ENCODE results near the gene IL12RB2. TPM values are rescaled to one million over a fixed set of nuclear protein-coding genes. Genes with fewer than 3 reads are reported as not detected.
"Not testable (repeated sequence)": the region's sequence is repeated elsewhere in the genome, so short reads cannot be mapped to it uniquely, and the experiment has no call there.

Gene IL12RB2
- total and polyA plus RNA-seq, 7 experiments from 2014 or later = 0.38 to 78.1 (median 0.88) TPM

DNA sequence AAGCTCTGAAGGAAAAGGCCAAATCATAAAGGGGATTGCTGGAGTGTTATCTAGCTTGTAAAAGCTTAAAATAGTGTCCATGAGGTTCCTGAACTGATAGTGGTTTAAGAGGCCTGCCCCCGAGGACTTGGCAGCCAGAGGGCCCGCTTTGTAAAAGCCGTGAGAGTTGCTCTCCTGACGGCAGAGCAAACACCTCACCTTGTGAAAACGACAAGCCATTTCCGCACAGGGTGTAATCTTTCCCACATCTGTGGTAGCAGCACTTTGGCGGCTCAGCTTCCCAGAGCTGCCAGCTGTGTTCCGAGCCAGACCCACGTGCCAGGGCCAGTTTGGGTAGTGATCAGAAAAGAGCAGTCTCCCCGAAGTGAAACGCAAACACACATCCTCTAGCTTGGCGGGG, 85.6 kb downstream of the IL12RB2 start:
- peaks cover 0 to 9% (median 0%) of the 10 kb centered on the region in 7 donors for H3K4me1 Mint-ChIP-seq
- DNase-seq = peak in 1 of 9 donors; percentile 4
- no peaks in the 10 kb centered on the region for H3K27me3 Mint-ChIP-seq
- POLR2A ChIA-PET = no interaction called here
- Histone ChIP-seq H3K27ac (ENCODE audit: low read depth, low read length) (no peak overlapping the region), H3K36me3 (ENCODE audit: control insufficient read depth in 2 of 3, insufficient read depth in 3 of 3, low read length in 3 of 3) (no peaks in the 10 kb centered on the region), H3K9me3 (ENCODE audit: control insufficient read depth in 2 of 3, low read length in 3 of 3) (no peaks in the 10 kb centered on the region), H3K27me3 (ENCODE audit: control insufficient read depth in 2 of 2, insufficient read depth in 2 of 2, low read length in 2 of 2) (no peaks in the 10 kb centered on the region), H3K4me1 (ENCODE audit: control insufficient read depth in 2 of 2, insufficient read depth in 2 of 2, low read length in 2 of 2) (no peaks in the 10 kb centered on the region), H3K4me3 (ENCODE audit: low read length) (no peak overlapping the region)
- no peaks in the 10 kb centered on the region for H3K9me3 Mint-ChIP-seq
- intact Hi-C loops (cut with micrococcal nuclease) = no loop called here
- peak; percentile 14 for ATAC-seq
- H3K36me3 Mint-ChIP-seq = peaks cover 0 to 54% (median 28%) of the 10 kb centered on the region in 5 donors
- peak overlapping the region in 1 of 10 donors; percentile 15 for H3K4me3 Mint-ChIP-seq
- H3K27ac Mint-ChIP-seq = peak overlapping the region in 2 of 9 donors; percentile 9 to 72
- CTCF ChIA-PET = no interaction called here

DNA sequence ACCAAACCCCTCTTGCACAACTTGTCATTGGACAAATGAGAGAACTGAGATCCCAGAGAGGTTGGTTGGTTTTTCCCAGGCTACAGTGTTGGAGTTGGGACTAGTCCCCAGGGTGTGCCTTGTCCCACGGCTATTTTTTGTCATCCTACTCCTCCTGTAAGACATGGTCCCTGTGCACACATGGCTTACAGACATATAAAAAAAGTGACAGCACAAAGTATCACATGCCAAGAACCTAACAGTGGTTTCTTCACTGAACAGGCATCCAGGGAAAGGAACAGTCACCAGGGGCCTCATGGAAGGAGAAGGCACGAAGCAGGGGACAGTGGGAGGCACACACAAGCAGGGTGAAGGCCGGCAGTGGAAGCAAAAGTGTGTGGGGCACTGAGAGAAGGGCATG, 86.1 kb downstream of the IL12RB2 start:
- CTCF ChIA-PET = no interaction called here
- ATAC-seq = no peak
- H3K9me3 ChIP-seq (ENCODE audit: control insufficient read depth in 2 of 3, low read length in 3 of 3) = no peaks in the 10 kb centered on the region
- no peak for DNase-seq
- POLR2A ChIA-PET = no interaction called here
- peak overlapping the region in 1 of 9 donors; percentile 20 for H3K27ac Mint-ChIP-seq
- H3K4me1 ChIP-seq (ENCODE audit: control insufficient read depth in 2 of 2, insufficient read depth in 2 of 2, low read length in 2 of 2) = no peaks in the 10 kb centered on the region
- no peak overlapping the region for H3K27ac ChIP-seq (ENCODE audit: low read depth, low read length)
- H3K36me3 Mint-ChIP-seq = peaks cover 0 to 56% (median 28%) of the 10 kb centered on the region in 5 donors
- no peak overlapping the region for H3K4me3 ChIP-seq (ENCODE audit: low read length)
- H3K4me3 Mint-ChIP-seq = no peak overlapping the region
- H3K4me1 Mint-ChIP-seq = peaks cover 0 to 9% (median 0%) of the 10 kb centered on the region in 7 donors
- intact Hi-C loops (cut with micrococcal nuclease) = no loop called here
- no peaks in the 10 kb centered on the region for H3K27me3 ChIP-seq (ENCODE audit: control insufficient read depth in 2 of 2, insufficient read depth in 2 of 2, low read length in 2 of 2)
- H3K27me3 Mint-ChIP-seq = no peaks in the 10 kb centered on the region
- H3K9me3 Mint-ChIP-seq = no peaks in the 10 kb centered on the region
- no peaks in the 10 kb centered on the region for H3K36me3 ChIP-seq (ENCODE audit: control insufficient read depth in 2 of 3, insufficient read depth in 3 of 3, low read length in 3 of 3)

DNA sequence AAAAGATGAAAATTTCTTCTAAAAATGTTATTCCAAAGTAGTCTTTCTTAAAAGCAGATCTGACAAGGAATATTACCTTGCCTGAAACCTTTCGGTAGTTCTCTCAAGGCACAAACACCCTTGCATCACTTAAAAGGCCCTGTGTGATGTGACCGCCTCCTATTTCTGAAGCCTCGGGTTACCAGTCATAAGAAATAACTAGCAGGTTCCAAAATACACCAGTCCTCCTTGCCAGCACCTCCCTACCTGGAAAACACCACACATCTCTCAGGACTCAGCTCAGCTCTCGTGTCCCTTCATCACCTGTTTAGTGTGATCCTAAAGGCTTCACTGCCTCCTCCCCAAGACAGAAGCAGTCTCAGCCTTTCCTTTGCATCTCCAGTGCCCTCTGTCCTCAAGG, 86.9 kb downstream of the IL12RB2 start:
- Histone ChIP-seq H3K27me3 (ENCODE audit: control insufficient read depth in 2 of 2, insufficient read depth in 2 of 2, low read length in 2 of 2) (no peaks in the 10 kb centered on the region), H3K27ac (ENCODE audit: low read depth, low read length) (no peak overlapping the region), H3K36me3 (ENCODE audit: control insufficient read depth in 2 of 3, insufficient read depth in 3 of 3, low read length in 3 of 3) (no peaks in the 10 kb centered on the region), H3K9me3 (ENCODE audit: control insufficient read depth in 2 of 3, low read length in 3 of 3) (no peaks in the 10 kb centered on the region), H3K4me3 (ENCODE audit: low read length) (no peak overlapping the region), H3K4me1 (ENCODE audit: control insufficient read depth in 2 of 2, insufficient read depth in 2 of 2, low read length in 2 of 2) (no peaks in the 10 kb centered on the region)
- H3K9me3 Mint-ChIP-seq = no peaks in the 10 kb centered on the region
- peaks cover 0 to 14% (median 0%) of the 10 kb centered on the region in 7 donors for H3K4me1 Mint-ChIP-seq
- ATAC-seq (no peak), DNase-seq (no peak)
- intact Hi-C loops (cut with micrococcal nuclease) = no loop called here
- ChIA-PET CTCF (no interaction called here), POLR2A (no interaction called here)
- no peaks in the 10 kb centered on the region for H3K27me3 Mint-ChIP-seq
- peaks cover 0 to 60% (median 24%) of the 10 kb centered on the region in 5 donors for H3K36me3 Mint-ChIP-seq
- no peak overlapping the region for H3K4me3 Mint-ChIP-seq
- no peak overlapping the region for H3K27ac Mint-ChIP-seq

DNA sequence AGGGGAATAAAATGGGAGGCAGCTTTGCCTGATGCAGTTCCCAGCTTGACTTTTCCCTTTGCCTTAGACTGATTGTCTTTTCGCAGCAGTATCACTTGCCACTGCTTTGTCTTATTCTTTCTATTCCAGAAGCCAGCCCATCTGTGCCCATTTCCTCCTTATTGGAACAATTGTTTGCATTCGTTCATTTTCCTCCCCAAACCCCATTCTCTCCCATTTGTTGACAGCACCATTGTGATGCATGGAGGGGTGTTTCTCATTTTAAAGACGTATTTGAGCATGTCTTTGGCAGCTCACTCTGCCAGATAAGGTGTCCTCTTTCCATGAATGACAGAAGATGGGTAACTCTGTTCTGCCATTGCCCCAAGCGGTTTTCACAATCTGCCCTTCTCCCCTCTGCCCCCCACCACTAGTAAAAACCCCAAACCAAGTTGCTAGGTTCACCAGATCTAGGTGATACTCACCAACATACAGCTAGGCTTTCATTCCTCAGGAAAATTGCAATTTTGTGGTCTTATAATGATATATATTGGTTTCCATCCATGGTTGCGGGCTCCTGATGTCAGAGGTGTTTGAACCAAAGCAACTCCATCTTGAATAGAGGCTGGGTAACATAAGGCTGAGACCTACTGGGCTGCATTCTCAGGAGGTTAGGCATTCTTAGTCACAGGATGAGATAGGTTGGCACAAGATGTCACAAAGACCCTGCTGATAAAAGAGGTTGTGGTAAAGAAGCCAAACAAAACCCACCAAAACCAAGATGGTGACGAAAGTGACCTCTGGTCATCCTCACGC, 91.7 kb downstream of the IL12RB2 start:
- Mint-ChIP-seq H3K27me3 (no peaks in the 10 kb centered on the region), H3K4me3 (no peak overlapping the region), H3K36me3 (peaks cover 0 to 44% (median 14%) of the 10 kb centered on the region in 5 donors), H3K27ac (no peak overlapping the region), H3K9me3 (peaks cover 0 to 1% (median 0%) of the 10 kb centered on the region in 11 donors), H3K4me1 (peaks cover 0 to 9% (median 0%) of the 10 kb centered on the region in 7 donors)
- no peaks in the 10 kb centered on the region for H3K4me1 ChIP-seq (ENCODE audit: control insufficient read depth in 2 of 2, insufficient read depth in 2 of 2, low read length in 2 of 2)
- H3K4me3 ChIP-seq (ENCODE audit: low read length) = no peak overlapping the region
- no peak for ATAC-seq
- CTCF ChIA-PET = no interaction called here
- no peak for DNase-seq
- no peaks in the 10 kb centered on the region for H3K9me3 ChIP-seq (ENCODE audit: control insufficient read depth in 2 of 3, low read length in 3 of 3)
- no peak overlapping the region for H3K27ac ChIP-seq (ENCODE audit: low read depth, low read length)
- H3K27me3 ChIP-seq (ENCODE audit: control insufficient read depth in 2 of 2, insufficient read depth in 2 of 2, low read length in 2 of 2) = no peaks in the 10 kb centered on the region
- POLR2A ChIA-PET = no interaction called here
- H3K36me3 ChIP-seq (ENCODE audit: control insufficient read depth in 2 of 3, insufficient read depth in 3 of 3, low read length in 3 of 3) = no peaks in the 10 kb centered on the region
- intact Hi-C loops (cut with micrococcal nuclease) = no loop called here

DNA sequence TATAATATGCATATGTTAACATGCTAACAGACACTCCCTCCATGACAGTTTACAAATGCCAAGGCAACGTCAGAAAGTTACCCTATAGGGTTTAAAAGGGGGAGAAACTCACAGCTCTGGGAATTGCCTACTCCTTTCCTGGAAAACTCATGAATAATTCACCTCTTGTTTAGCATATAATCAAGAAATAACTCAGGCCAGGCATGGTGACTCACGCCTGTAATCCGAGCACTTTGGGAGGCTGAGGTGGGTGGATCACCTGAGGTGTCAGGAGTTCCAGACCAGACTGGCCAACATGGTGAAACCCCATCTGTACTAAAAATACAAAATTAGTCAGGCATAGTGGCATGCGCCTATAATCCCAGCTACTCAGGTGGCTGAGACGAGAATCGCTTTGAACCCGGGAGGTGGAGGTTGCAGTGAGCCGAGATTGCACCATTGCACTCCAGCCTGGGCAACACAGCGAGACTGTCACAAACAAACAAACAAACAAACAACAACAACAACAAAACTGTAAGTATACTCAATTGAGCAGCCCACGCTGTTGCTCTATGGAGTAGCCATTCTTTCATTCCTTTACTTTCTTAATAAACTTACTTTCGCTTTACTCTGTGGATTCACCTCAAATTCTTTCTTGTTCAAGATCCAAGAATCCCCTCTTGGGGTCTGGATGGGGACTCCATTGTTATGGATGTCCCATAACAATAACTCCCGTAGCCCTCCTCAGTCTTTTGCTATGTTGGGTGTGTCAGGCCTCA, 92.5 kb downstream of the IL12RB2 start:
- intact Hi-C loops (cut with micrococcal nuclease); H3K4me1 ChIP-seq (ENCODE audit: control insufficient read depth in 2 of 2, insufficient read depth in 2 of 2, low read length in 2 of 2); H3K4me3 ChIP-seq (ENCODE audit: low read length); H3K27ac ChIP-seq (ENCODE audit: low read depth, low read length); H3K27me3 Mint-ChIP-seq; H3K4me3 Mint-ChIP-seq; H3K36me3 ChIP-seq (ENCODE audit: control insufficient read depth in 2 of 3, insufficient read depth in 3 of 3, low read length in 3 of 3); POLR2A ChIA-PET; CTCF ChIA-PET; H3K9me3 Mint-ChIP-seq; H3K9me3 ChIP-seq (ENCODE audit: control insufficient read depth in 2 of 3, low read length in 3 of 3); ATAC-seq; H3K27me3 ChIP-seq (ENCODE audit: control insufficient read depth in 2 of 2, insufficient read depth in 2 of 2, low read length in 2 of 2); H3K4me1 Mint-ChIP-seq: not testable (repeated sequence)
- H3K36me3 Mint-ChIP-seq = peaks cover 0 to 41% (median 13%) of the 10 kb centered on the region in 5 donors
- peak in 1 of 9 donors; percentile 42 for DNase-seq
- peak overlapping the region in 2 of 9 donors; percentile 45 to 64 for H3K27ac Mint-ChIP-seq

DNA sequence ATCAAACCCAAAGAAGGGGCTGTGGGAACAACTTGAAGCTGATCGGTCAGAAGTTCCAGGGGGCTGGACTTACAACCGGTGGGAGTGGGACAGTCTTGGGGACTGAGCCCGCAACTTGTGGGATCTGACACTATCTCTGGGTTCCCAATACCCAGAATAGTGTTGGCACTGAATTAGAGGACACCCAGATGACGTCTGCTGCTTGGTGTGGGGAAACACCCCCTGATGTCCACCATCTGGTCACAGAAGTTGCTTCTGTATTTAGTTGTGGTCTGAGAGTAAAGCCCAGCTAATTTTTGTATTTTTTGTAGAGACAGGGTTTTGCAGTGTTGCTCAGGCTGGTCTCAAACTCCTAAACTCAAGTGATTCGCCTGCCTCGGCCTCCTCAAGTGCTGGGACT, 93.8 kb downstream of the IL12RB2 start:
- ChIA-PET CTCF (no interaction called here), POLR2A (no interaction called here)
- no peak overlapping the region for H3K27ac ChIP-seq (ENCODE audit: low read depth, low read length)
- H3K36me3 ChIP-seq (ENCODE audit: control insufficient read depth in 2 of 3, insufficient read depth in 3 of 3, low read length in 3 of 3) = no peaks in the 10 kb centered on the region
- Mint-ChIP-seq H3K27me3 (no peaks in the 10 kb centered on the region), H3K36me3 (peaks cover 0 to 31% (median 7%) of the 10 kb centered on the region in 5 donors), H3K9me3 (peaks cover 0 to 1% (median 0%) of the 10 kb centered on the region in 11 donors), H3K4me1 (peaks cover 0 to 15% (median 5%) of the 10 kb centered on the region in 7 donors), H3K27ac (peak overlapping the region in 2 of 9 donors; percentile 31 to 56), H3K4me3 (no peak overlapping the region)
- ATAC-seq (no peak), DNase-seq (no peak)
- intact Hi-C loops (cut with micrococcal nuclease) = no loop called here
- H3K4me1 ChIP-seq (ENCODE audit: control insufficient read depth in 2 of 2, insufficient read depth in 2 of 2, low read length in 2 of 2) = no peaks in the 10 kb centered on the region
- no peak overlapping the region for H3K4me3 ChIP-seq (ENCODE audit: low read length)
- no peaks in the 10 kb centered on the region for H3K9me3 ChIP-seq (ENCODE audit: control insufficient read depth in 2 of 3, low read length in 3 of 3)
- no peaks in the 10 kb centered on the region for H3K27me3 ChIP-seq (ENCODE audit: control insufficient read depth in 2 of 2, insufficient read depth in 2 of 2, low read length in 2 of 2)

Measured in naive thymus-derived CD4-positive, alpha-beta T cell (primary cell).